ENCODE results near the gene TAS1R3. TPM values are rescaled to one million over a fixed set of nuclear protein-coding genes. Genes with fewer than 3 reads are reported as not detected.

Gene TAS1R3
- total and polyA plus RNA-seq, 10 of the 15 experiments (the other 5 are each of a cell fraction or from before 2014, with no cell fraction given), result 0.04 to 0.51 (median 0.08) TPM; not detected in 3

DNA sequence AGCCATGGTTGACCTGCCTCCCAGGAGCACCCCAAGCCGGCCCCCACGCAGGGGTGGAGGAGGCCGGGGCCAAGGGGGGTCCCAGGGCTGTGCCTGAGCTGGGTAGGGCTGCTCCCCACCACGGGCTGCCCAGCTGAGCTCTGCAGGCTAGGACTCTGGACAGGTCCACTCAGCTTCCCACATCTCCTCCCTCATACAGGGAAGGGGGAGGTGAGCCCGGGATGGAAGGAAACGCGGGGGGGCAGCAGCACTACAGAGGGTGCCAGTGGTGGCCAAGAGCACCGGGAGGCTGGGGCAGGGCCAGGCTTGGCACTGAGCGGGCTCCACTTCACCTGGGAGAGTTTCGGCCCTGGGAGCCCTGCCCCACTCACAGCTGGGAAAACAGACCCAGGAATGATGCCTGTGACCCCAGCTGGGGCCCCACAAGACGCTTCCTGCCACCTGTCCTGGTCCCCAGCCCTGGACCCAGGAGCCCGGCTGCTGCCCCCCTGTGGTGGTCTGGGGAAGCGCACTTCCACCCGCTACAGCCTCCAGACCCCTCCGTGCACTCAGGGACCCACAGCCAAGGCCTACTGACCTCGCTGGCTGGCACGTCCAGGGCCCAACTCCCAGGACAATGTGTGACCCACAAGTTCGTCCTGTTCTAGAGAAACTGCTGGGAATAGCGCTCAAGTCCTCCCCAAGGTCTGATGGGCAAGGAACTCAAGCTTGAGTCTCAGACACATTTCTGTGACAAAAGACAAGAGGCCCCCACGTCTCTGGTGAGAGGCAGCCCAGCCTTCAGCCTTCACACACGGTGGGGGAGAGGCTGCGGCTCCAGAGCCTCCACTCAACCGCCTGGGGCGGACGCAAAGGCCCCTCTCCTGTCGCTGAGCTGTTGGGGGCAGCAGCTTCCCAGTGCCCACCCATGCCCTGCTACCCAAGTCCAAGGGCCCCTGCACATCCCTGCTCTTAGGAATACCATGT is 40.9 kb downstream of the TAS1R3 start (continued):
- TF ChIP-seq, protein P1, sequence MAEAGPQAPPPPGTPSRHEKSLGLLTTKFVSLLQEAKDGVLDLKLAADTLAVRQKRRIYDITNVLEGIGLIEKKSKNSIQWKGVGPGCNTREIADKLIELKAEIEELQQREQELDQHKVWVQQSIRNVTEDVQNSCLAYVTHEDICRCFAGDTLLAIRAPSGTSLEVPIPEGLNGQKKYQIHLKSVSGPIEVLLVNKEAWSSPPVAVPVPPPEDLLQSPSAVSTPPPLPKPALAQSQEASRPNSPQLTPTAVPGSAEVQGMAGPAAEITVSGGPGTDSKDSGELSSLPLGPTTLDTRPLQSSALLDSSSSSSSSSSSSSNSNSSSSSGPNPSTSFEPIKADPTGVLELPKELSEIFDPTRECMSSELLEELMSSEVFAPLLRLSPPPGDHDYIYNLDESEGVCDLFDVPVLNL (IDR thresholded peaks at IDR 0.05; ENCODE audit: low read depth, low read length), result no peak
- TF ChIP-seq, protein P2, sequence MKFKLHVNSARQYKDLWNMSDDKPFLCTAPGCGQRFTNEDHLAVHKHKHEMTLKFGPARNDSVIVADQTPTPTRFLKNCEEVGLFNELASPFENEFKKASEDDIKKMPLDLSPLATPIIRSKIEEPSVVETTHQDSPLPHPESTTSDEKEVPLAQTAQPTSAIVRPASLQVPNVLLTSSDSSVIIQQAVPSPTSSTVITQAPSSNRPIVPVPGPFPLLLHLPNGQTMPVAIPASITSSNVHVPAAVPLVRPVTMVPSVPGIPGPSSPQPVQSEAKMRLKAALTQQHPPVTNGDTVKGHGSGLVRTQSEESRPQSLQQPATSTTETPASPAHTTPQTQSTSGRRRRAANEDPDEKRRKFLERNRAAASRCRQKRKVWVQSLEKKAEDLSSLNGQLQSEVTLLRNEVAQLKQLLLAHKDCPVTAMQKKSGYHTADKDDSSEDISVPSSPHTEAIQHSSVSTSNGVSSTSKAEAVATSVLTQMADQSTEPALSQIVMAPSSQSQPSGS (IDR thresholded peaks at IDR 0.05; ENCODE audit: low read length), result no peak
- no peak for TF ChIP-seq RCOR1 (conservative IDR thresholded peaks at IDR 0.05; ENCODE audit: low read depth, low read length)
- no peak for TF ChIP-seq TARDBP (IDR thresholded peaks at IDR 0.05; ENCODE audit: borderline replicate concordance)
- TF ChIP-seq SUZ12 (IDR thresholded peaks at IDR 0.05; ENCODE audit: unreplicated experiment), result no peak
- TF ChIP-seq SMAD5 (IDR thresholded peaks at IDR 0.05; ENCODE audit: low read depth), result no peak
- no peak for TF ChIP-seq JUNB (IDR thresholded peaks at IDR 0.05)
- TF ChIP-seq DPF2 (IDR thresholded peaks at IDR 0.05), result 0 out of 2 replicates have a peak, but pooled peaks have one; percentile 27
- no peak for TF ChIP-seq YBX1 (IDR thresholded peaks at IDR 0.05)
- no peak for TF ChIP-seq ZNF217 (IDR thresholded peaks at IDR 0.05)
- TF ChIP-seq MTA2 (IDR thresholded peaks at IDR 0.05; ENCODE audit: low read depth), result no peak
- peak; percentile 32; the same call in 1 of the 2 replicates for TF ChIP-seq GATAD2B (conservative IDR thresholded peaks at IDR 0.05; ENCODE audit: low read depth)
- TF ChIP-seq, protein P3, sequence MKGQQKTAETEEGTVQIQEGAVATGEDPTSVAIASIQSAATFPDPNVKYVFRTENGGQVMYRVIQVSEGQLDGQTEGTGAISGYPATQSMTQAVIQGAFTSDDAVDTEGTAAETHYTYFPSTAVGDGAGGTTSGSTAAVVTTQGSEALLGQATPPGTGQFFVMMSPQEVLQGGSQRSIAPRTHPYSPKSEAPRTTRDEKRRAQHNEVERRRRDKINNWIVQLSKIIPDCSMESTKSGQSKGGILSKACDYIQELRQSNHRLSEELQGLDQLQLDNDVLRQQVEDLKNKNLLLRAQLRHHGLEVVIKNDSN (IDR thresholded peaks at IDR 0.05; ENCODE audit: borderline replicate concordance, extremely low read length, insufficient read depth, low read depth, low read length), result no peak
- TF ChIP-seq RAD21 (IDR thresholded peaks at IDR 0.05; ENCODE audit: insufficient read depth, low read depth, low read length), result peak; percentile 60
- no peak for TF ChIP-seq KDM1A (IDR thresholded peaks at IDR 0.05; ENCODE audit: borderline replicate concordance)
- no peak for TF ChIP-seq PAX8 (IDR thresholded peaks at IDR 0.05)
- TF ChIP-seq, protein P4, sequence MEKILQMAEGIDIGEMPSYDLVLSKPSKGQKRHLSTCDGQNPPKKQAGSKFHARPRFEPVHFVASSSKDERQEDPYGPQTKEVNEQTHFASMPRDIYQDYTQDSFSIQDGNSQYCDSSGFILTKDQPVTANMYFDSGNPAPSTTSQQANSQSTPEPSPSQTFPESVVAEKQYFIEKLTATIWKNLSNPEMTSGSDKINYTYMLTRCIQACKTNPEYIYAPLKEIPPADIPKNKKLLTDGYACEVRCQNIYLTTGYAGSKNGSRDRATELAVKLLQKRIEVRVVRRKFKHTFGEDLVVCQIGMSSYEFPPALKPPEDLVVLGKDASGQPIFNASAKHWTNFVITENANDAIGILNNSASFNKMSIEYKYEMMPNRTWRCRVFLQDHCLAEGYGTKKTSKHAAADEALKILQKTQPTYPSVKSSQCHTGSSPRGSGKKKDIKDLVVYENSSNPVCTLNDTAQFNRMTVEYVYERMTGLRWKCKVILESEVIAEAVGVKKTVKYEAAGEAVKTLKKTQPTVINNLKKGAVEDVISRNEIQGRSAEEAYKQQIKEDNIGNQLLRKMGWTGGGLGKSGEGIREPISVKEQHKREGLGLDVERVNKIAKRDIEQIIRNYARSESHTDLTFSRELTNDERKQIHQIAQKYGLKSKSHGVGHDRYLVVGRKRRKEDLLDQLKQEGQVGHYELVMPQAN (conservative IDR thresholded peaks at IDR 0.05), result peak; percentile 36; the same call in 1 of the 2 replicates
- no peak for TF ChIP-seq HDAC6 (IDR thresholded peaks at IDR 0.05; ENCODE audit: unreplicated experiment)
- no peak for TF ChIP-seq NFXL1 (IDR thresholded peaks at IDR 0.05; ENCODE audit: borderline replicate concordance)
- TF ChIP-seq GABPA (IDR thresholded peaks at IDR 0.05; ENCODE audit: low read depth), result no peak
- TF ChIP-seq, protein P5, sequence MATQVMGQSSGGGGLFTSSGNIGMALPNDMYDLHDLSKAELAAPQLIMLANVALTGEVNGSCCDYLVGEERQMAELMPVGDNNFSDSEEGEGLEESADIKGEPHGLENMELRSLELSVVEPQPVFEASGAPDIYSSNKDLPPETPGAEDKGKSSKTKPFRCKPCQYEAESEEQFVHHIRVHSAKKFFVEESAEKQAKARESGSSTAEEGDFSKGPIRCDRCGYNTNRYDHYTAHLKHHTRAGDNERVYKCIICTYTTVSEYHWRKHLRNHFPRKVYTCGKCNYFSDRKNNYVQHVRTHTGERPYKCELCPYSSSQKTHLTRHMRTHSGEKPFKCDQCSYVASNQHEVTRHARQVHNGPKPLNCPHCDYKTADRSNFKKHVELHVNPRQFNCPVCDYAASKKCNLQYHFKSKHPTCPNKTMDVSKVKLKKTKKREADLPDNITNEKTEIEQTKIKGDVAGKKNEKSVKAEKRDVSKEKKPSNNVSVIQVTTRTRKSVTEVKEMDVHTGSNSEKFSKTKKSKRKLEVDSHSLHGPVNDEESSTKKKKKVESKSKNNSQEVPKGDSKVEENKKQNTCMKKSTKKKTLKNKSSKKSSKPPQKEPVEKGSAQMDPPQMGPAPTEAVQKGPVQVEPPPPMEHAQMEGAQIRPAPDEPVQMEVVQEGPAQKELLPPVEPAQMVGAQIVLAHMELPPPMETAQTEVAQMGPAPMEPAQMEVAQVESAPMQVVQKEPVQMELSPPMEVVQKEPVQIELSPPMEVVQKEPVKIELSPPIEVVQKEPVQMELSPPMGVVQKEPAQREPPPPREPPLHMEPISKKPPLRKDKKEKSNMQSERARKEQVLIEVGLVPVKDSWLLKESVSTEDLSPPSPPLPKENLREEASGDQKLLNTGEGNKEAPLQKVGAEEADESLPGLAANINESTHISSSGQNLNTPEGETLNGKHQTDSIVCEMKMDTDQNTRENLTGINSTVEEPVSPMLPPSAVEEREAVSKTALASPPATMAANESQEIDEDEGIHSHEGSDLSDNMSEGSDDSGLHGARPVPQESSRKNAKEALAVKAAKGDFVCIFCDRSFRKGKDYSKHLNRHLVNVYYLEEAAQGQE (IDR thresholded peaks at IDR 0.05; ENCODE audit: low read depth, low read length), result no peak

All from GM12878 (cell line).